GM18873 (cell line): Measurements from ENCODE around the gene HOXB7.

Source experiments
- ATAC-seq: cut with Tn5 transposase; IDR thresholded peaks from one replicate; pipeline ENCODE4 v1.9.1; 2021; ENCODE audit warnings: mild to moderate bottlenecking, moderate library complexity, moderate number of reproducible peaks; ENCODE audit not compliant: unreplicated experiment, low FRiP score

Gene HOXB7

DNA sequence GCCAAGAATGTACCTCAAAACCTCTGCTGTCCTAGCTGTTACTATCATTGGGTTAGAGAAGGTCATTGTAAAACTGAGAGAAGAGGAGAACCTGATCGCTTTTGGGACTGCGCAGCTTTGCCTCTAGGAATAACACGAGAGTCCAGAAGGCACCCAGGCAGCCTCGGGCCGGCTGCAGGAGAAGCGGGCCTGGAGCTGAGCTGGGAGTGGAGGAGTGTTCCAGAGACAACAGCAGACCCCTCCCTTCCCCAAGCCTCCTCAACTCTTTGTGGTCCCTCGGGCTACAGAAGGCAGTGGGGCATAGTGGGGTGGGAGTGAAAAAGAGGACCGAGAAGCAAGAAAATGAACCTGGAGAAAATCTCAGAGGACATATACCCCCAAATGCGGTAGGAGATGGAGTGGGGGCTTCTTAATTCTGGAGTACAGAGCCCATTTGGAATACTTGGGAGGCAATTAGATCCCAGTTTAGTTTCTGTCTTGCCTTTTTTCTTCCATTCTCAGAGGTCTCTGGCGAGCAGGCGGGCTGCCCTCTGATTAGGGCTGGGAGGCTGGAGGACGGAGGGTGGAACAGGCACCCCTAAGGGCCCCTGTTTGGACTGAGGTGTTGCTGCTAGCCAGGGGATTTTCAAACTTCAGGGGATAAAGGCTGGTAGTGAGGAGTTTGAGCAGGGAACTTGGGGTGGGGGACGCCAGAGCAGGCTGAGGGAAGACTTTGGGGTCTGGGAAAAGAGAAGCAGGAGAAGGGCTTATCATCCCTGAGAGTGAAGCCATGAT, 52.6 kb downstream of the HOXB7 start:
- no peak for ATAC-seq
